8988T (cell line): Measurements from ENCODE around the gene MRPS34.

Experiments
- DNase-seq: peaks from one replicate; pipeline ENCODE4 v3.0.0; 2011

Gene MRPS34

GRCh38 chr16:1768767-1769401, 4.0 kb downstream of the MRPS34 start:
- no peak for DNase-seq

DNA sequence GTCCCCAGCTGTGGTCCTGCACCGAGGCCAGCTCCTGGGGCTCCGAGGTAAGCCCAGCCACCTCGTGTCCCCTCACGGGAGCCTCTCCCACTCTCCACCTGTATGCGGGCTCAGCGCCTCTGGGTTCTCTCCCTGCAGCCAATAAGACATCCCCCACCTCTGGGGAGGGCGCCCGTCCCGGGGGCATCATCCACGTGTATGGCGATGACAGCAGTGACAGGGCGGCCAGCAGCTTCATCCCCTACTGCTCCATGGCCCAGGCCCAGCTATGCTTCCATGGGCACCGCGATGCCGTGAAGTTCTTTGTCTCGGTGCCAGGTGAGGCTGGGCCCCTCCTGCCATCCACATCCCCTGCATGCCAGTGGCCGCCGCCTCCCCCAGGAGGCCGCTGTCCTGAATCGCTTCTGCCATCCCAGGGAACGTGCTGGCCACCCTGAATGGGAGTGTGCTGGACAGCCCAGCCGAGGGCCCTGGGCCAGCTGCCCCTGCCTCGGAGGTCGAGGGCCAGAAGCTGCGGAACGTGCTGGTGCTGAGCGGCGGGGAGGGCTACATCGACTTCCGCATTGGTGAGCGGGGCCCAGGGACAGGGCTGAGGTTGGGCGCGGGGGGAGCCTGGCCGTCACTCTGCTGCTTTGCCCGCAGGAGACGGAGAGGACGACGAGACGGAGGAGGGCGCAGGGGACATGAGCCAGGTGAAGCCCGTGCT, 4.7 kb downstream of the MRPS34 start:
- no peak for DNase-seq

- DNase-seq: no peak
Measured at GRCh38 chr16:1767116-1767994, 5.6 kb downstream of the MRPS34 start.

GRCh38 chr16:1766701-1767100, 6.2 kb downstream of the MRPS34 start:
- no peak for DNase-seq

- no peak for DNase-seq
Measured at GRCh38 chr16:1766231-1766630, 6.7 kb downstream of the MRPS34 start.

- no peak for DNase-seq
Measured at GRCh38 chr16:1765826-1766225, 7.1 kb downstream of the MRPS34 start.

DNA sequence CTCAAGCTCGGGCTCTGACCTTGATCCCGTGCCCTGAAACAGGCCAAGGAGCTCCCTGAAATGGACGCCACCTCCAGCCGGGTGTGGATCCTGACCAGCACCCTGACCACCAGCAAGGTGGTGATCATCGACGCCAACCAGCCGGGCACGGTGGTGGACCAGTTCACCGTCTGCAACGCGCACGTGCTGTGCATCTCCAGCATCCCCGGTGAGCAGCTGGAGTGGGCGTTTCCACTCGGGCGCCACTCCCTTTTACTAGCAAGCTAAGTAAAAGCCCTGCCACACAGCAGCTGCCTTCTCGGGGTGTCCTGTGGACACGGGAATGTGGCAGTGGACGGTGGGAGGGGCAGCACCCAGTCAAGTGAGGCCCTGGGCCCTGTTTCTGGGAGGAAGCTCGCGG, 8.0 kb downstream of the MRPS34 start:
- DNase-seq: no peak

- peak; percentile 80 for DNase-seq
Measured at GRCh38 chr16:1763521-1764511, 9.1 kb downstream of the MRPS34 start.

- no peak for DNase-seq
Measured at GRCh38 chr16:1762879-1763520, 9.9 kb downstream of the MRPS34 start.

- no peak for DNase-seq
Measured at GRCh38 chr16:1762196-1762878, 10.6 kb downstream of the MRPS34 start.

GRCh38 chr16:1761751-1762150, 11.2 kb downstream of the MRPS34 start:
- no peak for DNase-seq

GRCh38 chr16:1760911-1761310, 12.0 kb downstream of the MRPS34 start:
- no peak for DNase-seq

GRCh38 chr16:1759511-1759910, 13.4 kb downstream of the MRPS34 start:
- DNase-seq: no peak

GRCh38 chr16:1758923-1759322, 14.0 kb downstream of the MRPS34 start:
- DNase-seq: no peak

- no peak for DNase-seq
Measured at GRCh38 chr16:1757714-1758461, 15.0 kb downstream of the MRPS34 start.

DNA sequence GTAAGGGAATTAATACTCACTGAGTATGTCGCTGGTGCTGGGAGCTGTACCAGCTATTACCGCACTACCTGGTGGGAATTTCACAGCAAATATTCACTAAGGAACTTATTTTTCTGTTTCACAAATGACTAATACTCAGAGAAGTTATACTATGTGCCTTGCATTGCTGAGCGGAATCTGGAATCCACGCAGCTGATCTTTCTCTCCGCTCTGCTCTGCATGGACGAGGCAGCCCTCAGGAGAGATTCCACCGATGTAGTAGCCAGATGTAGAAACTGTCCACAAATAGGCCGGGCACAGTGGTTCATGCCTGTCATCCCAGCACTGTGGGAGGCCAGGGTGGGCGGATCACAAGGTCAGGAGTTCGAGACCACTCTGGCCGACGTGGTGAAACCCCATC, 18.7 kb downstream of the MRPS34 start:
- no peak for DNase-seq

DNA sequence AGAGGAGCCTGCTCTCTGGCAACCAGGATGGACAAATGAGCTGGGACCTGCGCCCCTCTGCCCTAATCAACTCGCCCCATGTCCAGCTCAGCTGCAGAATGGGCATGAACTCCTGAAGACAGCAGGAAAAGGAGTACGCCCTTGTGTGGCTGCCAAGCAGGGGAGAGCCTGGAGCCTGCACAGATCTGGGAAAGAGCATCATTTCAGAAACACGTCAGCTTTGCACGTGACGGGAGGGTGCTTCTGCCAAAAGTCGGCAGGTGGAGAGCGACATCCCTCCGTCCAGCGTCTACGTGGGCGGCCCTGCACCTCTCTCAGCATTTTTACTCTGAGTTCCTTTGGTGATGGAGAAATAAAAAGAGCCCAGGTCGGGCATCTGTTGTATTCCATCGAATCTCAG, 20.1 kb downstream of the MRPS34 start:
- no peak for DNase-seq

DNA sequence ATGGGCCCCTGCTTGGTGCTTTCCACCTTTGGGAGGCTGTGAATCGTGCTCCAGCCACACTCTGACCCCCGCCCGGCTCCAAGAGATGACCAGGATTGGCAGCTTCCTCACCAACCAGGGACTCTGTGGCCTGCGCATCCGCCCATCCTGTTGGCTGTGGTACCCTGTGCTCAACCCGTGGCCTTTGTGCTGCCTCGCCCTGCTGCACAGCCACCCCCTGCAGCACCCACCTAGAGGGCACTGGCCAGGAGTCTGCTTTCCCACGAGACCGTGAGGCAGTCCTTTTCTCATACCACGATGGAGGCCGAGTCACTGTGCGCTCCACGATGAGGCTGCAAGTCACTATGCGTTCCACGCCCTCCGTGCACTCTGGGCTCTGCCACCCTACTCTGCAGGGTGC, 21.0 kb downstream of the MRPS34 start:
- no peak for DNase-seq

GRCh38 chr16:1749152-1750117, 23.5 kb downstream of the MRPS34 start:
- no peak for DNase-seq
